ENCODE results near the gene OTX2.
A peak's percentile ranks its signal among the peaks of the same experiment; 100 is the strongest.

OTX2 gene

GRCh38 chr14:56794557-56795283 is 15.6 kb downstream of the OTX2 start:
- no peak for DNase-seq

DNA sequence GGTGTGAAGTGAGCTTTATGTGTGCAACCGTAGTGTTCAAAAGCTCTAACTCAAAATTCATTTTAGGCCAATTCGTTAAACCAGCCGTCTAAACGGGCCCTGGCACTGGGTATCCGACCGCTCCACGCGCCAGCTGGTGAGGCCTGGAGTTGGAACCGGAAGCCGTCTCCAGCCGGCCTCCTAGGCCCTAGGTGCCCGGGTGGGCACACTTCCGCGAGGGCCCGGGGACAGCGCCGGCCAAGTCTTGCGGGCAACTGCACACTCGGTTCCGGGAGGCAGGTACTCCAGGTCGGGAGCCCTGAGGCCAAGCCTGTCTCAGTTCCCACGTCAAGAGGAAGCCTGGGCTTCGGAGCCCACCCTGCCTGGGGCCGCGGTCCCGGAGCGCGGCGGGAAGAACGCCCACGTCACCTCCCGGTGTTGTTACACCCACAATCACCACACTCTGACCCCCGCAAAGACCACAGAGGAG is 16.2 kb downstream of the OTX2 start:
- DNase-seq: no peak

GRCh38 chr14:56789955-56790354 is 20.3 kb downstream of the OTX2 start:
- DNase-seq: no peak

GRCh38 chr14:56787530-56787929 is 22.7 kb downstream of the OTX2 start:
- DNase-seq: no peak

GRCh38 chr14:56782711-56783110 is 27.6 kb downstream of the OTX2 start:
- no peak for DNase-seq

DNA sequence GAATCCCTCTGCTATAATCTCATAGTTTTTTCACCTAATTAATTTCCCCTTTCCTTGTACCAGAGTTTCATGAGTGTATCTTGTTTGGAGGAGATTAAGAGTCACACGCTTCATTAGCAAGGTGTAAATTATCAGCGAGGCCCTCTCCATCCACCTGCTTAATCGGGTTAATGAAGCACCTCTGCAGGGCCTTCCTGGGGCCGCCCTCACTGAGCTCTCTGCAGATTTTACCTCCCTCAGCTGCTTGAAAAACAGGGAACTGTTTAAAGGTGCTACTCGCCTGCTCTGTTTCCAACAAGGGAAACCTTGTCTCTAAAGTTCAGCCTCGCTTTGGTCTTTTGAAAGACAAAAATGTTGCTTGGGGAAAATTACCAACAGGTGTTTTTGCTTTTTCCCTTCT is 35.8 kb downstream of the OTX2 start:
- DNase-seq: no peak

DNA sequence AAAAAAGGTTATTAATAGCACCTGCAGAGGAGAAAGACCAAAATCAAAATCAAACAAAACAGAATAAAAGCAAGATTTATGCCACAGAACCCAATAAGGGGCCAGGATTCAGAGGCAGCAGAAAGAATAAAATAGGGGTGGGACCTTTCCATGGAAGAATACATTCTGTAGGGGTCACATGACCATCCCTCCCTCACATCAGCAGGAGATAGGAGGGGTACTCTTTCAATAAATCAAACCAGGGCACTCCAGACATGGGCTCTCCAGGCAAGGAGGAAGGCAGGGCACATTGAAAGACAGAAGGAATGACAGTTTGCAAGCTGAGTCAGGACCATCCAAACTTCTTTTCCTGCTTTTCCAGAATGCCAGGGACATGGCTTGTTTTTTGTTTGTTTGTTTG is 39.8 kb downstream of the OTX2 start:
- no peak for DNase-seq

- no peak for DNase-seq
These were observed 49.9 kb downstream of the OTX2 start for GRCh38 chr14:56760164-56760914.

- DNase-seq: no peak
These were observed 50.6 kb downstream of the OTX2 start for GRCh38 chr14:56759633-56760032.

DNA sequence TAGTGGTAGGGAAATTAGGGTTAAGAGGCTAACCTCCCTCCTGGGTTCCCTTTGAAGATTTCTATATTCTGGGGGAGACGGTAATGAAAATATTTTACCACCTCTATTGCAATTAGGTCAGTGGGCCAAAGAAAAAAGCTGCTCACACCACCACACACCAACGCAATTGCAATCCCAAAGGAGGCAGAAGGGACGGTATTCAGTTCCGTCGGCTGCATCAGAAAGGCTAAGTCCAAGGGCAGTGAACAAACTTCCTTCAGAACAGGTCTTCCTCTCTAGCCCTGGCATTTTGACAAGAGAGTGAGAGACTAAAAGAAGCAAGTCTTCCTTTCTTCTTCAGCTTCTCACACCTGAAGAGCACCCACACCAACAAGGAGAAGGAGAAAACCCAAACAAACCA is 51.2 kb downstream of the OTX2 start:
- DNase-seq: no peak

GRCh38 chr14:56754921-56755320 is 55.4 kb downstream of the OTX2 start:
- DNase-seq: peak; percentile 89

DNA sequence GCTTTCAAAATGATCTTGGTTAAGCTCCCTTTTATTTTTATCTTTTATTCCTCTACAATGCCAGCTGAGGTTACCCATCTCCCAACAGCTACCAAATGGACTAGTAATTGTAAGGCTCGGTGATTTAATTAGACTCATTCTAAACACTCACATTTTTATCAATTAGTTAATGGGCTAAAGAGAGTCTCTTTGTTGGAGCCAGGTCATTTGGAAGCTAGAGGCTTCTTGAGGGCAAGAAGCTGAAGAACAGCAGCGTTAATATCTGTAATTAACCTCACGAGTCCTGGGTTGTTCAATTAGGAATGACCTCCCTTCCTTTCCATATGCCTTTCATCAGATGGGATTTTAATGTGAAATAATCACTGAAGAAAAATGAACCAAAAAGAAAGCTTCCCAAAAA is 56.9 kb downstream of the OTX2 start:
- DNase-seq: no peak

DNA sequence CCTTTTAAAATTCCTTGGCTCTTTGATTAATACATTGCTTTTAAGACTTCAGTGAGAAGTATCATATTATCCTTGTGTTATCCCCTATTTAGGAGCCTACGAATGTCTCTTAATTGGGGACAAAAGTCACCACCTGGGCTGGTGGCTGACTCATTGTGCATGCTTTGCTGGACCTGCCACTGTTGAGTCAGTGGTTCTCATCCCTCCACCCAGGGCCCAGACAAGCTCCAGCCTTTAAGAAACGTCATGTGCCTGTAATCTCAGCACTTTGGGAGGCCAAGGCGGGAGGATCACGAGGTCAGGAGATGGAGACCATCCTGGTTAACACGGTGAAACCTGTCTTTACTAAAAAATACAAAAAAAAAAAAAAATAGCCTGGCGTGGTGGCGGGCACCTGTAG is 57.9 kb downstream of the OTX2 start:
- DNase-seq: no peak

DNA sequence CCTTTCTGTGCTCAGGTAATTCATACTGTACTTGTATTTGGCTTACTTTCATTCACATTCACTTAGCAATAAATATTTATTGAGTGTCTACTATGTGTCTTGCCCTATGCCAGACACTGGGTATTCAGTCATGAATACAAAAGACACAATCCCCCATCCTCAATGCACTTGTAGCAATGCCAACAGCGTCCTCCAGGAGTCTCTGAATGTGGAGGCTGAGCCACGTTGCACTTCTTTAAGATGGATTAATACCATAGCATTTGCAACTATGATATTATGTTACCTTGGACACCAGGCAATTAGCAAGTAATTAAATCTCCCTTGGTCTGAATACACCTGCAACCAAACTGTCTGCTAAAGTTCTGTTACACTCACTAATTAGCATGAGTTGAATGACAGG is 58.8 kb downstream of the OTX2 start:
- no peak for DNase-seq

All from NCI-H2171 (cell line).